Heart left ventricle (tissue), 16 donors: Measurements from ENCODE around the gene LRRFIP1. TPM values are rescaled to one million over a fixed set of nuclear protein-coding genes. Genes with fewer than 3 reads are reported as not detected.

ENCODE experiments used
- ATAC-seq, 4 donors: fragments of 200-7000 bp; cut with Tn5 transposase; one replicate each; pipeline ENCODE4 v1.9.1; 2020 to 2022; ENCODE audit warnings: moderate library complexity in 4 of 4, mild to moderate bottlenecking in 3 of 4, moderate number of reproducible peaks in 1 of 4
- DNase-seq, 5 donors: peaks; one replicate each; pipeline ENCODE4 v3.0.0-alpha.2; 2020
- H3K27ac ChIP-seq, 12 donors: fragments of 200-600 bp; sonication (generic) in 4 of 12; one replicate each; pipeline versions ENCODE4 v1.5.0 to v1.8.0; 2016 to 2022; ENCODE audit warnings: mild to moderate bottlenecking in 2 of 12
- H3K27me3 ChIP-seq, 9 donors: fragments of 200-600 bp; sonication (generic) in 2 of 9; one replicate each; pipeline versions ENCODE4 v1.5.1 to v1.8.0; 2016 to 2022; ENCODE audit warnings: mild to moderate bottlenecking in 3 of 9
- H3K36me3 ChIP-seq, 9 donors: fragments of 200-600 bp; sonication (generic) in 2 of 9; one replicate each; pipeline versions ENCODE4 v1.5.0 to v1.8.0; 2018 to 2022; ENCODE audit warnings: mild to moderate bottlenecking in 2 of 9
- H3K4me1 ChIP-seq, 12 donors: fragments of 200-600 bp; sonication (generic) in 4 of 12; one replicate each; pipeline versions ENCODE4 v1.5.0 to v1.8.0; 2016 to 2022; ENCODE audit warnings: mild to moderate bottlenecking in 3 of 12
- H3K4me3 ChIP-seq, 12 donors: fragments of 200-600 bp; sonication (generic) in 4 of 12; one replicate each; pipeline versions ENCODE4 v1.5.0 to v1.8.0; 2017 to 2022; ENCODE audit warnings: mild to moderate bottlenecking in 9 of 12, moderate library complexity in 4 of 12
- H3K9me3 ChIP-seq, 12 donors: fragments of 200-600 bp; sonication (generic) in 4 of 12; one replicate each; pipeline versions ENCODE4 v1.5.0 to v1.8.0; 2016 to 2022; ENCODE audit warnings: mild to moderate bottlenecking in 1 of 12
- POLR2A ChIP-seq, 2 donors: fragments of 450-650 bp; IDR thresholded peaks; one replicate each; pipeline ENCODE4 v1.6.1; 2017; ENCODE audit warnings: antibody characterized with exemption in 2 of 2, mild to moderate bottlenecking in 2 of 2, moderate library complexity in 2 of 2
- WGBS, 4 donors: extraction: QIAGEN DNeasy Blood & Tissue Kit in 2 of 4; methylation state at CpG; one replicate each; pipeline versions ENCODE4 v1.1.5 to v1.1.7; 2013 to 2018; 5-methylcytosine and 5-hydroxymethylcytosine counted together
- intact Hi-C, 10 donors: fragments of 100-400 bp; cut with DNase I; formaldehyde crosslinking; loops; one replicate each; pipeline versions ENCODE4 v1.11.1 to v1.14.2; 2022
- polyA plus RNA-seq, 2 donors: library from polyadenylated mRNA; stranded (reverse); fragments of 200-250 nt; gene quantifications; one replicate each; pipeline ENCODE4 v1.2.3, GENCODE V29; 2013
- total RNA-seq, 9 donors: library from RNA; depleted of rRNA in 2 of 9; stranded (reverse); fragments of >200 nt in 2 of 9; fragmentation: NEBNext Ultra II Directional in 3 of 9; extraction: Animal tissue kit (Norgen Biotek cat#: 25700) in 3 of 9; gene quantifications; one replicate each; pipeline versions ENCODE4 v1.1.0 to v1.2.4, GENCODE V29; 2016 to 2023
- TF ChIP-seq, protein P1 (sequence below), 12 donors: fragments of 200-600 bp; sonication (generic) in 4 of 12; IDR thresholded peaks; one replicate each; pipeline versions ENCODE4 v1.5.0 to v1.8.0; 2018 to 2022; ENCODE audit warnings: antibody characterized with exemption in 12 of 12, mild to moderate bottlenecking in 5 of 12
- donor health status: ischemic (EF 13 %, LVEDD 7.1; RV severe dilation, severe dysfunction).
- donor health status: healthy with polysubstance abuse.
- donor health status: DM: no; HTN: yes; CAD: no.
- donor health status: DM: no; HTN: no; CAD: no.
- donor health status: ischemic (EF 25% LVEDD 6.9; RV normal size, moderate dysfunction).
- donor health status: ischemic (EF 25% LVEDD 5.7; RV mildly dilated, moderate dysfunction).
- donor health status: healthy.
- donor health status: DM: yes; HTN: yes; CAD: no.
- donor health status: ischemic (EF 35%, LVEDD 5.7; RV mildly dilated, moderate dysfunction).
- donor health status: nonischemic (EF 11% LVEDD 7.7; RV severe dilation, severe dysfunction).
- donor health status: DM: yes; HTN: yes; CAD: no.
- donor health status: PGD.
- donor health status: ischemic (EF 29% LVEDD 5.4; RV normal size, mild dysfunction).
- donor health status: nonischemic (EF 23%, LVEDD 6.1; RV moderate dilation, normal function).

LRRFIP1 gene
- total and polyA plus RNA-seq, 11 donors: 78.7 to 151 (median 111) TPM

DNA sequence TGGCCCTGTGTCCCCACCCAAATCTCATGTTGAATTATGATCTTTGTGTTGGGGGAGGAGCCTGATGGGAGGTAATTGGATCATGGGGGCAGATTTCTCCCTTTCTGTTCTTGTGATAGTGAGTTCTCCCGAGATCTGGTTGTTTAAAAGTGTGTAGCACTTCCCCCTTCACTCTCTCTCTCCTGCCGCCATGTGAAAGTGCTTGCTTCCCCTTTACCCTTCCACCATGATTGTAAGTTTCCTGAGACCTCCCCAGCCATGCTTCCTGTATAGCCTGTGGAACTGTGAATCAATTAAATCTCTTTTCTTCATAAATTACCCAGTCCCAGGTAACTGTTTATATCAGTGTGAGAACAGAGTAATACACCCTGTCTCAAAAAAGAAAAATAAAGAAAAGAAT is 25.5 kb downstream of the LRRFIP1 start:
- peaks cover 0 to 17% (median 0%) of the 10 kb centered on the region in 12 donors for H3K9me3 ChIP-seq
- intact Hi-C loops: no loop called here
- H3K4me1 ChIP-seq: peaks cover 0 to 44% (median 12%) of the 10 kb centered on the region in 12 donors

DNA sequence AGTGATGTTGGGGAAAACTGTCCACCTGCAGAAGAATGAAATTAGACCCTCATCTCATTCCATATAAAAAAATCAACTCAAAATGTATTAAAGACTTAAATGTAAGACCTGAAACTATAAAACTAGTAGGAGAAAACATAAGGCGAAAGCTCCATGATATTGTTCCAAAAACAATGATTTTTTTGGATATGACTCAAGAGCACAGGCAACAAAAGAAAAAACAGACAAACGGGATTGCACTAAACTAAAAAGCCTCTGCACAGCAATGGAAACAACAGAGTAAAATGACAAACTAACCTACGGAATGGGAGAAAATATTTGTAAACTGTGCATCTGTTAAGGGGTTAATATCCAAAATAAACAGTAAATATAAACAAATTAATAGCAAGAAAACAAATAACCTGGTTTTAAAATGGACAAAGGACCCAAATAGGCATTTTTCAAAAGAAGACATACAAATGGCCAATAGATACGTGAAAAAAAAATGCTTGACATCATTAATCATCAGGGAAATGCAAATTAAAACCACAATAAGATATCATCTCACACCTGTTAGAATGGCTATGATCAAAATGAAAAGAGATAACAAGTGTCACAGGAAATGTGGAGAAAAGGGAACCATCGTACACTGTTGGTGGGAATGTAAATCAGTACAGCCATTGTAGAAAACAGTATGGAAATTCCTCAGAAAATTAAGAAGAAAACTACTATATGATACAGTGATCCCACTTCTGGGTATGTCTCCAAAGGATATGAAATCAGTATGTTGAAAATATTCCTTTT is 26.6 kb downstream of the LRRFIP1 start:
- TF ChIP-seq POLR2A (IDR thresholded peaks at IDR 0.05): no peak
- TF ChIP-seq, protein P1, sequence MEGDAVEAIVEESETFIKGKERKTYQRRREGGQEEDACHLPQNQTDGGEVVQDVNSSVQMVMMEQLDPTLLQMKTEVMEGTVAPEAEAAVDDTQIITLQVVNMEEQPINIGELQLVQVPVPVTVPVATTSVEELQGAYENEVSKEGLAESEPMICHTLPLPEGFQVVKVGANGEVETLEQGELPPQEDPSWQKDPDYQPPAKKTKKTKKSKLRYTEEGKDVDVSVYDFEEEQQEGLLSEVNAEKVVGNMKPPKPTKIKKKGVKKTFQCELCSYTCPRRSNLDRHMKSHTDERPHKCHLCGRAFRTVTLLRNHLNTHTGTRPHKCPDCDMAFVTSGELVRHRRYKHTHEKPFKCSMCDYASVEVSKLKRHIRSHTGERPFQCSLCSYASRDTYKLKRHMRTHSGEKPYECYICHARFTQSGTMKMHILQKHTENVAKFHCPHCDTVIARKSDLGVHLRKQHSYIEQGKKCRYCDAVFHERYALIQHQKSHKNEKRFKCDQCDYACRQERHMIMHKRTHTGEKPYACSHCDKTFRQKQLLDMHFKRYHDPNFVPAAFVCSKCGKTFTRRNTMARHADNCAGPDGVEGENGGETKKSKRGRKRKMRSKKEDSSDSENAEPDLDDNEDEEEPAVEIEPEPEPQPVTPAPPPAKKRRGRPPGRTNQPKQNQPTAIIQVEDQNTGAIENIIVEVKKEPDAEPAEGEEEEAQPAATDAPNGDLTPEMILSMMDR (IDR thresholded peaks at IDR 0.05): no peak
- intact Hi-C loops: no loop called here
- 76 to 83% (median 79%) methylated on average over 5 of the region's 5 CpGs for WGBS, 4 donors
- H3K36me3 ChIP-seq: peaks cover 0 to 14% (median 0%) of the 10 kb centered on the region in 9 donors
- H3K4me1 ChIP-seq: peaks cover 0 to 32% (median 10%) of the 10 kb centered on the region in 12 donors
- H3K9me3 ChIP-seq: peaks cover 0 to 17% (median 0%) of the 10 kb centered on the region in 12 donors
- ATAC-seq (no peak), DNase-seq (no peak)
- H3K27ac ChIP-seq: no peak overlapping the region
- H3K4me3 ChIP-seq: no peak overlapping the region
- H3K27me3 ChIP-seq: no peaks in the 10 kb centered on the region

More for the DNA sequence above, 25.5 kb downstream of the LRRFIP1 start:
- 91 to 93% (median 92%) methylated on average over 2 of the region's 2 CpGs for WGBS, 4 donors
- Histone ChIP-seq H3K27ac (peak overlapping the region in 10 of 12 donors; percentile 58 to 89 (median 69)), H3K4me3 (no peak overlapping the region), H3K27me3 (no peaks in the 10 kb centered on the region), H3K36me3 (peaks cover 0 to 14% (median 0%) of the 10 kb centered on the region in 9 donors)
- ATAC-seq (no peak), DNase-seq (no peak)
- TF ChIP-seq, protein P1 (IDR thresholded peaks at IDR 0.05): no peak
- TF ChIP-seq POLR2A (IDR thresholded peaks at IDR 0.05): no peak

DNA sequence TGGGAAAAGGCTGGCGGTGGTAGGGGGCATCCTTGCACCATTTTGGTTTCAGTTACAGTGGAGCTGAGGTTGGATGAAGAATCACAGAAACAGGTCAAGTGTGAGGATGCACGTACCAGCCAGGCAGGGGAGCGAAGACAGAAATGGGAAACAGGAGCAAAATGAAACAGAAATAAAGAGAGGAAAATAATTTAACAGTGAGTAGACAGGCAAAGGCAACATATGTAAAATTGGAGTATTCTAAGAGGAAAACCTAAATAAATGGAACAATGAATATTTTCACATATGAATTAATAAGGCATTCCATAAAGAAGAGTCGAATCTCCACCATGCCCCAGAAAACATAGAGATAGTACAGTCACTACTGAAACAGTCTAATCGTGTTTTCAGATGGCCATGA is 29.7 kb downstream of the LRRFIP1 start:
- no peak for TF ChIP-seq POLR2A (IDR thresholded peaks at IDR 0.05)
- TF ChIP-seq, protein P1 (IDR thresholded peaks at IDR 0.05): no peak
- Histone ChIP-seq H3K27ac (no peak overlapping the region), H3K9me3 (peaks cover 0 to 13% (median 0%) of the 10 kb centered on the region in 12 donors), H3K27me3 (no peaks in the 10 kb centered on the region), H3K36me3 (peaks cover 0 to 14% (median 0%) of the 10 kb centered on the region in 9 donors), H3K4me3 (no peak overlapping the region), H3K4me1 (peaks cover 0 to 17% (median 10%) of the 10 kb centered on the region in 12 donors)
- intact Hi-C loops: no loop called here
- ATAC-seq: no peak
- no peak for DNase-seq
- 87 to 98% (median 94%) methylated on average over 5 of the region's 5 CpGs for WGBS, 4 donors

DNA sequence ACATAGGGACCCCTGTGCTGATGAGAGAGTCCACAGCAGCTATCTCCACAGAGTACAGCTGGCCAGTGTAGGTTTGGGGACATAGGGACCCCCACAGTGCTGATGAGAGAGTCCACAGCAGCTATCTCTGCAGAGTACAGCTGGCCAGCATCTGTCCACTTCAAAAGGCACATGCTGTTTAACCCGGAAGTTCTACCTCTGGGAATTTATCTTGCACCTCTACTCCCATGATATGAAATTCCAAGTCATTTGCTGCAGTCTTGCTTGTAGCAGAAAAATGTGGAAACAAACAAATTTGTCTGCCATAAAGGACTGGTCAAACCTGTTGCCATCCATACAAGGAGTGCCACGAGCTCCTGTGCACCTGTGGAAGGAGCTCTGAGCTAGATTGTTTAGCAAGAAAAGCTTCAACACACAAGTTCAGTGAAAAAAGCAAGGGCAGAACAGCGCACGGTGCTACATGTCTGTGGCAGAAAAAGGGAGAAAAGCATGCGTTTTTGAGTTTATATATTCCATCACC is 33.1 kb downstream of the LRRFIP1 start:
- no peak overlapping the region for H3K27ac ChIP-seq
- WGBS, 4 donors: 75 to 81% (median 78%) methylated on average over 5 of the region's 5 CpGs

More for the DNA sequence above, 33.1 kb downstream of the LRRFIP1 start:
- Histone ChIP-seq H3K4me3 (no peak overlapping the region), H3K27me3 (no peaks in the 10 kb centered on the region), H3K36me3 (peaks cover 0 to 4% (median 0%) of the 10 kb centered on the region in 9 donors), H3K4me1 (peaks cover 4 to 38% (median 29%) of the 10 kb centered on the region in 12 donors), H3K9me3 (no peaks in the 10 kb centered on the region)
- DNase-seq: no peak
- no peak for ATAC-seq
- intact Hi-C loops: loop anchor here in 5 of 10 donors (5.0 to 10.0 kb wide), 4 partner anchors 33 to 78 kb away; partner anchors contain the start of genes LRRFIP1 (in 3 of the 5) and RAB17 (in 1 of the 5)
- TF ChIP-seq POLR2A (IDR thresholded peaks at IDR 0.05): no peak
- TF ChIP-seq, protein P1 (IDR thresholded peaks at IDR 0.05): no peak
